Measurements from ENCODE around the gene SEMA3A.
"Not testable (repeated sequence)": the region's sequence is repeated elsewhere in the genome, so short reads cannot be mapped to it uniquely, and the experiment has no call there.

Gene SEMA3A

GRCh38 chr7:84060760-84061261 lies 133.8 kb downstream of the SEMA3A start:
- no peak for DNase-seq (ENCODE audit: low spot score)

GRCh38 chr7:84060000-84060399 lies 134.6 kb downstream of the SEMA3A start:
- no peak for DNase-seq (ENCODE audit: low spot score)

- no peak for DNase-seq (ENCODE audit: low spot score)
These were observed 136.1 kb downstream of the SEMA3A start for GRCh38 chr7:84058311-84059076.

- DNase-seq (ENCODE audit: low spot score) = no peak
These were observed 137.0 kb downstream of the SEMA3A start for GRCh38 chr7:84057576-84057975.

GRCh38 chr7:84055904-84056605 lies 138.5 kb downstream of the SEMA3A start:
- no peak for DNase-seq (ENCODE audit: low spot score)

GRCh38 chr7:84055199-84055598 lies 139.4 kb downstream of the SEMA3A start:
- not testable (repeated sequence) for DNase-seq (ENCODE audit: low spot score)

- no peak for DNase-seq (ENCODE audit: low spot score)
These were observed 145.3 kb downstream of the SEMA3A start for GRCh38 chr7:84049071-84049836.

GRCh38 chr7:84047085-84047484 lies 147.5 kb downstream of the SEMA3A start:
- DNase-seq (ENCODE audit: low spot score) = no peak

- no peak for DNase-seq (ENCODE audit: low spot score)
These were observed 149.8 kb downstream of the SEMA3A start for GRCh38 chr7:84044834-84045233.

GRCh38 chr7:84043661-84044191 lies 150.9 kb downstream of the SEMA3A start:
- no peak for DNase-seq (ENCODE audit: low spot score)

- no peak for DNase-seq (ENCODE audit: low spot score)
These were observed 152.5 kb downstream of the SEMA3A start for GRCh38 chr7:84042110-84042539.

- no peak for DNase-seq (ENCODE audit: low spot score)
These were observed 152.9 kb downstream of the SEMA3A start for GRCh38 chr7:84041649-84042048.

- no peak for DNase-seq (ENCODE audit: low spot score)
These were observed 154.2 kb downstream of the SEMA3A start for GRCh38 chr7:84040355-84040754.

GRCh38 chr7:84039432-84039831 lies 155.2 kb downstream of the SEMA3A start:
- no peak for DNase-seq (ENCODE audit: low spot score)

- no peak for DNase-seq (ENCODE audit: low spot score)
These were observed 166.9 kb downstream of the SEMA3A start for GRCh38 chr7:84027678-84028077.

GRCh38 chr7:84025332-84025927 lies 169.2 kb downstream of the SEMA3A start:
- no peak for DNase-seq (ENCODE audit: low spot score)

GRCh38 chr7:84022684-84023308 lies 171.8 kb downstream of the SEMA3A start:
- DNase-seq (ENCODE audit: low spot score) = no peak

GRCh38 chr7:84022009-84022408 lies 172.6 kb downstream of the SEMA3A start:
- no peak for DNase-seq (ENCODE audit: low spot score)

GRCh38 chr7:84021292-84021908 lies 173.2 kb downstream of the SEMA3A start:
- no peak for DNase-seq (ENCODE audit: low spot score)

- no peak for DNase-seq (ENCODE audit: low spot score)
These were observed 176.9 kb downstream of the SEMA3A start for GRCh38 chr7:84017651-84018050.
